Fibroblast of villous mesenchyme (primary cell): Measurements from ENCODE around the gene MGAT4C. TPM values are rescaled to one million over a fixed set of nuclear protein-coding genes. Genes with fewer than 3 reads are reported as not detected.
A peak's percentile ranks its signal among the peaks of the same experiment; 100 is the strongest.

Experiments used
- DNase-seq: peaks from one replicate; pipeline ENCODE4 v3.0.0-alpha.2; 2010; ENCODE audit warnings: low read depth
- H3K4me3 ChIP-seq: 2 replicates; pipeline ENCODE4 v1.5.1; 2011; ENCODE audit warnings: low read depth, mild to moderate bottlenecking, low read length
- CTCF ChIP-seq: IDR thresholded peaks from 2 replicates; pipeline ENCODE4 v1.5.1; 2012; ENCODE audit warnings: low read depth, mild to moderate bottlenecking, low read length; ENCODE audit not compliant: insufficient read depth
- total RNA-seq: library from RNA; depleted of rRNA; stranded (reverse); fragments of >200 nt; gene quantifications from 2 replicates; pipeline ENCODE4 v1.2.3, GENCODE V29; 2012

Gene MGAT4C
- total RNA-seq, 1 donor = not detected

- H3K4me3 ChIP-seq = no peak overlapping the region
- peak; percentile 14 for DNase-seq
- TF ChIP-seq CTCF = no peak
These were observed 82.0 kb downstream of the MGAT4C start for GRCh38 chr12:86174188-86174587.

GRCh38 chr12:86172913-86173443, 83.2 kb downstream of the MGAT4C start:
- no peak for DNase-seq
- H3K4me3 ChIP-seq = no peak overlapping the region
- no peak for TF ChIP-seq CTCF

GRCh38 chr12:86170051-86170450, 86.1 kb downstream of the MGAT4C start:
- TF ChIP-seq CTCF = no peak
- DNase-seq = peak; percentile 52
- no peak overlapping the region for H3K4me3 ChIP-seq

- no peak for DNase-seq
- TF ChIP-seq CTCF = no peak
These were observed 97.2 kb downstream of the MGAT4C start for GRCh38 chr12:86158956-86159355.

GRCh38 chr12:86154620-86155019, 101.6 kb downstream of the MGAT4C start:
- TF ChIP-seq CTCF = no peak
- no peak for DNase-seq
- H3K4me3 ChIP-seq = no peak overlapping the region

More at GRCh38 chr12:86158956-86159355, 97.2 kb downstream of the MGAT4C start:
- H3K4me3 ChIP-seq = no peak overlapping the region

GRCh38 chr12:86148612-86149011, 107.6 kb downstream of the MGAT4C start:
- DNase-seq = no peak
- H3K4me3 ChIP-seq = no peak overlapping the region
- TF ChIP-seq CTCF = no peak

- H3K4me3 ChIP-seq = no peak overlapping the region
- TF ChIP-seq CTCF = no peak
These were observed 108.1 kb downstream of the MGAT4C start for GRCh38 chr12:86148071-86148470.

More at GRCh38 chr12:86148071-86148470, 108.1 kb downstream of the MGAT4C start:
- no peak for DNase-seq
